HG02938 (cell line): ENCODE measurements around the gene CUBN.
A peak's percentile ranks its signal among the peaks of the same experiment; 100 is the strongest.

ENCODE experiments used
- ATAC-seq: cut with Tn5 transposase; IDR thresholded peaks from one replicate; pipeline ENCODE4 v1.9.1; 2021; ENCODE audit warnings: mild to moderate bottlenecking, moderate library complexity; ENCODE audit not compliant: unreplicated experiment

The CUBN gene

GRCh38 chr10:17129741-17130140 is at the start of gene CUBN:
CUBN (minus strand) TSS chr10:17129811; CDS start chr10:17129765, 46 bp downstream.
- ATAC-seq: no peak

GRCh38 chr10:17179002-17179401 is 49.4 kb upstream of the CUBN start:
- no peak for ATAC-seq

- no peak for ATAC-seq
Observed at GRCh38 chr10:17178006-17178405, 48.4 kb upstream of the CUBN start.

GRCh38 chr10:17177014-17177413 is 47.4 kb upstream of the CUBN start:
- ATAC-seq: no peak

- no peak for ATAC-seq
Observed at GRCh38 chr10:17176091-17176490, 46.5 kb upstream of the CUBN start.

- no peak for ATAC-seq
Observed at GRCh38 chr10:17175551-17175950, 45.9 kb upstream of the CUBN start.

GRCh38 chr10:17174626-17175025 is 45.0 kb upstream of the CUBN start:
- ATAC-seq: no peak

- ATAC-seq: no peak
Observed at GRCh38 chr10:17171141-17171641, 41.6 kb upstream of the CUBN start.

GRCh38 chr10:17169803-17170202 is 40.2 kb upstream of the CUBN start:
- ATAC-seq: no peak

- ATAC-seq: no peak
Observed at GRCh38 chr10:17166699-17167098, 37.1 kb upstream of the CUBN start.

GRCh38 chr10:17162828-17163227 is 33.2 kb upstream of the CUBN start:
- ATAC-seq: no peak

- no peak for ATAC-seq
Observed at GRCh38 chr10:17161775-17162174, 32.2 kb upstream of the CUBN start.

- ATAC-seq: no peak
Observed at GRCh38 chr10:17157024-17157423, 27.4 kb upstream of the CUBN start.

GRCh38 chr10:17155826-17156225 is 26.2 kb upstream of the CUBN start:
- no peak for ATAC-seq

- ATAC-seq: no peak
Observed at GRCh38 chr10:17154116-17154515, 24.5 kb upstream of the CUBN start.

GRCh38 chr10:17153321-17153720 is 23.7 kb upstream of the CUBN start:
- ATAC-seq: no peak

- no peak for ATAC-seq
Observed at GRCh38 chr10:17151716-17152115, 22.1 kb upstream of the CUBN start.

- ATAC-seq: no peak
Observed at GRCh38 chr10:17147884-17148489, 18.4 kb upstream of the CUBN start.

- ATAC-seq: no peak
Observed at GRCh38 chr10:17146892-17147291, 17.3 kb upstream of the CUBN start.

- ATAC-seq: no peak
Observed at GRCh38 chr10:17145239-17145638, 15.6 kb upstream of the CUBN start.

GRCh38 chr10:17144757-17145156 is 15.1 kb upstream of the CUBN start:
- peak; percentile 67 for ATAC-seq

- no peak for ATAC-seq
Observed at GRCh38 chr10:17144032-17144431, 14.4 kb upstream of the CUBN start.

GRCh38 chr10:17143055-17143690 is 13.6 kb upstream of the CUBN start:
- no peak for ATAC-seq
